Activated naive CD8-positive, alpha-beta T cell (primary cell): ENCODE data around the gene AAGAB.
A peak's percentile ranks its signal among the peaks of the same experiment; 100 is the strongest.
"Not testable (repeated sequence)": the region's sequence is repeated elsewhere in the genome, so short reads cannot be mapped to it uniquely, and the experiment has no call there.

Experiments used
- H3K27ac Mint-ChIP-seq: one replicate; pipeline ENCODE4 v1.8.0; 2021; ENCODE audit warnings: mixed read lengths
- H3K27me3 Mint-ChIP-seq: one replicate; pipeline ENCODE4 v1.8.0; 2021; ENCODE audit warnings: mixed read lengths
- H3K36me3 Mint-ChIP-seq: one replicate; pipeline ENCODE4 v1.8.0; 2021; ENCODE audit warnings: mixed read lengths
- H3K4me1 Mint-ChIP-seq: one replicate; pipeline ENCODE4 v1.8.0; 2021; ENCODE audit warnings: low read depth, mixed read lengths
- H3K4me3 Mint-ChIP-seq: one replicate; pipeline ENCODE4 v1.8.0; 2021; ENCODE audit warnings: mild to moderate bottlenecking, mixed read lengths
- H3K9me3 Mint-ChIP-seq: one replicate; pipeline ENCODE4 v1.8.0; 2021; ENCODE audit warnings: low read depth, mixed read lengths

The AAGAB gene

GRCh38 chr15:67168694-67169093 lies 85.8 kb downstream of the AAGAB start:
- Mint-ChIP-seq H3K36me3 (peaks cover 6% of the 10 kb centered on the region), H3K9me3 (no peaks in the 10 kb centered on the region), H3K27me3 (no peaks in the 10 kb centered on the region), H3K4me3 (no peak overlapping the region), H3K4me1 (peaks cover 7% of the 10 kb centered on the region), H3K27ac (no peak overlapping the region)

- H3K9me3 Mint-ChIP-seq = no peaks in the 10 kb centered on the region
- H3K27ac Mint-ChIP-seq = no peak overlapping the region
- H3K4me3 Mint-ChIP-seq = no peak overlapping the region
- no peaks in the 10 kb centered on the region for H3K27me3 Mint-ChIP-seq
- no peaks in the 10 kb centered on the region for H3K4me1 Mint-ChIP-seq
- H3K36me3 Mint-ChIP-seq = peaks cover 6% of the 10 kb centered on the region
Measured at GRCh38 chr15:67167091-67167490, 87.4 kb downstream of the AAGAB start.

GRCh38 chr15:67166280-67167009 lies 88.0 kb downstream of the AAGAB start:
- Mint-ChIP-seq H3K4me3 (no peak overlapping the region), H3K4me1 (no peaks in the 10 kb centered on the region), H3K36me3 (peaks cover 6% of the 10 kb centered on the region), H3K9me3 (no peaks in the 10 kb centered on the region), H3K27me3 (no peaks in the 10 kb centered on the region), H3K27ac (no peak overlapping the region)

- Mint-ChIP-seq H3K9me3 (no peaks in the 10 kb centered on the region), H3K27me3 (no peaks in the 10 kb centered on the region), H3K4me1 (no peaks in the 10 kb centered on the region), H3K27ac (no peak overlapping the region), H3K36me3 (peaks cover 2% of the 10 kb centered on the region), H3K4me3 (no peak overlapping the region)
Measured at GRCh38 chr15:67165254-67166253, 88.9 kb downstream of the AAGAB start.

- Mint-ChIP-seq H3K27ac (no peak overlapping the region), H3K4me3 (no peak overlapping the region), H3K36me3 (no peaks in the 10 kb centered on the region), H3K4me1 (no peaks in the 10 kb centered on the region), H3K27me3 (no peaks in the 10 kb centered on the region), H3K9me3 (no peaks in the 10 kb centered on the region)
Measured at GRCh38 chr15:67164811-67165253, 89.6 kb downstream of the AAGAB start.

- no peaks in the 10 kb centered on the region for H3K36me3 Mint-ChIP-seq
- H3K9me3 Mint-ChIP-seq = no peaks in the 10 kb centered on the region
- H3K27ac Mint-ChIP-seq = no peak overlapping the region
- no peaks in the 10 kb centered on the region for H3K4me1 Mint-ChIP-seq
- H3K27me3 Mint-ChIP-seq = no peaks in the 10 kb centered on the region
- H3K4me3 Mint-ChIP-seq = no peak overlapping the region
Measured at GRCh38 chr15:67164401-67164791, 90.1 kb downstream of the AAGAB start.

- no peak overlapping the region for H3K4me3 Mint-ChIP-seq
- no peaks in the 10 kb centered on the region for H3K36me3 Mint-ChIP-seq
- H3K9me3 Mint-ChIP-seq = no peaks in the 10 kb centered on the region
- H3K27me3 Mint-ChIP-seq = no peaks in the 10 kb centered on the region
- no peaks in the 10 kb centered on the region for H3K4me1 Mint-ChIP-seq
- no peak overlapping the region for H3K27ac Mint-ChIP-seq
Measured at GRCh38 chr15:67163180-67163579, 91.3 kb downstream of the AAGAB start.

- Mint-ChIP-seq H3K4me3 (no peak overlapping the region), H3K4me1 (peaks cover 9% of the 10 kb centered on the region), H3K27ac (no peak overlapping the region), H3K9me3 (no peaks in the 10 kb centered on the region), H3K27me3 (no peaks in the 10 kb centered on the region), H3K36me3 (peaks cover 1% of the 10 kb centered on the region)
Measured at GRCh38 chr15:67161881-67162280, 92.6 kb downstream of the AAGAB start.

- Mint-ChIP-seq H3K27me3 (no peaks in the 10 kb centered on the region), H3K27ac (no peak overlapping the region), H3K4me1 (peaks cover 10% of the 10 kb centered on the region), H3K9me3 (no peaks in the 10 kb centered on the region), H3K4me3 (no peak overlapping the region), H3K36me3 (peaks cover 2% of the 10 kb centered on the region)
Measured at GRCh38 chr15:67161412-67161811, 93.0 kb downstream of the AAGAB start.

- H3K4me1 Mint-ChIP-seq = peaks cover 13% of the 10 kb centered on the region
- H3K27ac Mint-ChIP-seq = no peak overlapping the region
- H3K36me3 Mint-ChIP-seq = peaks cover 7% of the 10 kb centered on the region
- H3K27me3 Mint-ChIP-seq = no peaks in the 10 kb centered on the region
- no peak overlapping the region for H3K4me3 Mint-ChIP-seq
- no peaks in the 10 kb centered on the region for H3K9me3 Mint-ChIP-seq
Measured at GRCh38 chr15:67158367-67158766, 96.1 kb downstream of the AAGAB start.

- peaks cover 9% of the 10 kb centered on the region for H3K36me3 Mint-ChIP-seq
Measured at GRCh38 chr15:67157521-67158252, 96.8 kb downstream of the AAGAB start.

GRCh38 chr15:67156834-67157233 lies 97.6 kb downstream of the AAGAB start:
- Mint-ChIP-seq H3K4me3 (no peak overlapping the region), H3K36me3 (peaks cover 10% of the 10 kb centered on the region), H3K4me1 (peaks cover 16% of the 10 kb centered on the region), H3K27ac (no peak overlapping the region), H3K27me3 (no peaks in the 10 kb centered on the region), H3K9me3 (no peaks in the 10 kb centered on the region)

More at GRCh38 chr15:67157521-67158252, 96.8 kb downstream of the AAGAB start:
- Mint-ChIP-seq H3K27me3 (no peaks in the 10 kb centered on the region), H3K4me1 (peaks cover 15% of the 10 kb centered on the region), H3K9me3 (no peaks in the 10 kb centered on the region), H3K4me3 (no peak overlapping the region), H3K27ac (peak overlapping the region; percentile 8)

- H3K4me1 Mint-ChIP-seq = peaks cover 16% of the 10 kb centered on the region
- peaks cover 10% of the 10 kb centered on the region for H3K36me3 Mint-ChIP-seq
- no peak overlapping the region for H3K27ac Mint-ChIP-seq
- no peaks in the 10 kb centered on the region for H3K27me3 Mint-ChIP-seq
- no peak overlapping the region for H3K4me3 Mint-ChIP-seq
- H3K9me3 Mint-ChIP-seq = no peaks in the 10 kb centered on the region
Measured at GRCh38 chr15:67156426-67156825, 98.0 kb downstream of the AAGAB start.

GRCh38 chr15:67154249-67154648 lies 100.2 kb downstream of the AAGAB start:
- Mint-ChIP-seq H3K4me3 (no peak overlapping the region), H3K36me3 (peaks cover 10% of the 10 kb centered on the region), H3K9me3 (no peaks in the 10 kb centered on the region), H3K27ac (no peak overlapping the region), H3K4me1 (peaks cover 28% of the 10 kb centered on the region), H3K27me3 (no peaks in the 10 kb centered on the region)

- peaks cover 39% of the 10 kb centered on the region for H3K4me1 Mint-ChIP-seq
- H3K9me3 Mint-ChIP-seq, H3K36me3 Mint-ChIP-seq, H3K4me3 Mint-ChIP-seq, H3K27me3 Mint-ChIP-seq: not testable (repeated sequence)
- peak overlapping the region; percentile 72 for H3K27ac Mint-ChIP-seq
Measured at GRCh38 chr15:67153044-67153443, 101.4 kb downstream of the AAGAB start.
